Erythroblast (primary cell): ENCODE measurements around the gene BEST3.

Experiments
- DNase-seq, 2 experiments: peaks; one replicate each; lab custom pipeline; 2025; lab: John Stamatoyannopoulos, UW
- GATA1 ChIP-seq: IDR thresholded peaks from 2 replicates; pipeline ENCODE4 v1.6.1; 2011; ENCODE audit warnings: low read depth, mild to moderate bottlenecking, control low read depth, low read length, moderate library complexity
- POLR2A ChIP-seq: IDR thresholded peaks from 2 replicates; pipeline ENCODE4 v1.6.1; 2011; ENCODE audit warnings: mild to moderate bottlenecking, low read length

The BEST3 gene

GRCh38 chr12:69703146-69703642, 4.1 kb upstream of the BEST3 start:
- no peak for TF ChIP-seq GATA1
- no peak for TF ChIP-seq POLR2A
- DNase-seq: no peak

- DNase-seq: no peak
- TF ChIP-seq GATA1: no peak
- no peak for TF ChIP-seq POLR2A
These were observed 2.7 kb upstream of the BEST3 start for GRCh38 chr12:69701826-69702225.

- no peak for TF ChIP-seq POLR2A
- TF ChIP-seq GATA1: no peak
- DNase-seq: peak; percentile 32 to 36
These were observed 1.0 kb downstream of the BEST3 start for GRCh38 chr12:69698054-69698453.

GRCh38 chr12:69694123-69694522, 5.0 kb downstream of the BEST3 start:
- no peak for TF ChIP-seq GATA1
- TF ChIP-seq POLR2A: no peak
- peak in 1 of 2 experiments; percentile 21 for DNase-seq

- no peak for DNase-seq
- TF ChIP-seq GATA1 (no peak), POLR2A (no peak)
These were observed 9.5 kb downstream of the BEST3 start for GRCh38 chr12:69689638-69690037.

- TF ChIP-seq GATA1 (no peak), POLR2A (no peak)
- peak; percentile 40 to 66 for DNase-seq
These were observed 10.4 kb downstream of the BEST3 start for GRCh38 chr12:69688471-69689427.

- peak; percentile 39 to 56 for DNase-seq
- TF ChIP-seq POLR2A (no peak), GATA1 (no peak)
These were observed 11.1 kb downstream of the BEST3 start for GRCh38 chr12:69688021-69688420.

- TF ChIP-seq GATA1: no peak
- no peak for TF ChIP-seq POLR2A
- no peak for DNase-seq
These were observed 11.7 kb downstream of the BEST3 start for GRCh38 chr12:69687390-69687789.

GRCh38 chr12:69686731-69687130, 12.4 kb downstream of the BEST3 start:
- TF ChIP-seq GATA1 (no peak), POLR2A (no peak)
- DNase-seq: no peak

- TF ChIP-seq GATA1: no peak
- TF ChIP-seq POLR2A: no peak
- DNase-seq: no peak
These were observed 13.3 kb downstream of the BEST3 start for GRCh38 chr12:69685810-69686209.

GRCh38 chr12:69684466-69684865, 14.6 kb downstream of the BEST3 start:
- TF ChIP-seq GATA1 (no peak), POLR2A (no peak)
- no peak for DNase-seq

GRCh38 chr12:69682110-69682755, 16.9 kb downstream of the BEST3 start:
- no peak for TF ChIP-seq GATA1
- TF ChIP-seq POLR2A: no peak
- DNase-seq: no peak

- no peak for DNase-seq
- no peak for TF ChIP-seq GATA1
- TF ChIP-seq POLR2A: no peak
These were observed 20.0 kb downstream of the BEST3 start for GRCh38 chr12:69679119-69679518.

GRCh38 chr12:69676257-69677012, 22.7 kb downstream of the BEST3 start:
- TF ChIP-seq POLR2A (no peak), GATA1 (no peak)
- peak; percentile 23 to 35 for DNase-seq
